Activated CD4-positive, alpha-beta T cell treated with anti-CD3 and anti-CD28 coated beads for 1 hour (primary cell): Measurements from ENCODE around the gene RBM8A.

Experiments
- DNase-seq: peaks from one replicate; pipeline ENCODE4 v3.0.0-alpha.2; 2020

The RBM8A gene

GRCh38 chr1:145912128-145912641 is 15.1 kb downstream of the RBM8A start:
- no peak for DNase-seq

GRCh38 chr1:145908653-145909052 is 18.6 kb downstream of the RBM8A start:
- DNase-seq = no peak

DNA sequence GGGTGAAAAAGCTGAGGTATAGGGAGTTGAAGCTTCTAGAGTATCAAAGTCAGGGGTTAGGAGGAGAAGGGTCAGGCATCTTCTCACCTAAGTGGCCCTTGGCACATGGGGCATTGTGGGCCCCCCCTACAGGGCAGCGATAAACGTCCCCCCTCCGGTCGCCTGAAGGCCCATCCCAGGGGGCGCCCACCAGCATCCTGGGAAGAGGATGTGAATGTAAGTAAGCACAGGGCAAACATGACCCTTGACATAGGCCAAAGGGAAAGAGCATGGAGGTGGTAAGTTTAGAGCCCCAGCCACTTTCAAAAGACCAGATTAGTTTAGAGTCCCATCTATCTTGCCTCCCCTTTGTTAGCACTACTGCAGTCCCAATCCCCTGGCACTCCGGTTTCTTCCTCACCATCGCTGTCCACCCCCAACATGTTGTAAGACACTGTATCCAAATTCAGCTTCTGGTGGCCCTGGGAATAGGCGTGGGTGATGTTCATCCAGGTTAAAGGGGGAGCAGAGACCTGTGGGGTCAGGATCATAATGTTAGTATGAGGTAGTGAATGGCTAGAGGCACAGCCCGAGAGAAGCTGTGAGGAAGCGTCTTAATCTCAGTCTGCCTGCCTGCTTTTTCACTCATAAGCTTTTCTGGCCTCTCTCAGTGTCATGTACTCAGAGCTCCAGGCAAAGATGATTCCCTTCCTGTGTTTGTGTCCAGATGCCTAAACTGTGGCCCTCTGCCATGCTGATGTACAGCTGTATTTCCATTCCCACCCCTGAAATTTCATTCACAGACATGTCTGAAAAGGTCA is 20.1 kb downstream of the RBM8A start:
- DNase-seq = no peak

DNA sequence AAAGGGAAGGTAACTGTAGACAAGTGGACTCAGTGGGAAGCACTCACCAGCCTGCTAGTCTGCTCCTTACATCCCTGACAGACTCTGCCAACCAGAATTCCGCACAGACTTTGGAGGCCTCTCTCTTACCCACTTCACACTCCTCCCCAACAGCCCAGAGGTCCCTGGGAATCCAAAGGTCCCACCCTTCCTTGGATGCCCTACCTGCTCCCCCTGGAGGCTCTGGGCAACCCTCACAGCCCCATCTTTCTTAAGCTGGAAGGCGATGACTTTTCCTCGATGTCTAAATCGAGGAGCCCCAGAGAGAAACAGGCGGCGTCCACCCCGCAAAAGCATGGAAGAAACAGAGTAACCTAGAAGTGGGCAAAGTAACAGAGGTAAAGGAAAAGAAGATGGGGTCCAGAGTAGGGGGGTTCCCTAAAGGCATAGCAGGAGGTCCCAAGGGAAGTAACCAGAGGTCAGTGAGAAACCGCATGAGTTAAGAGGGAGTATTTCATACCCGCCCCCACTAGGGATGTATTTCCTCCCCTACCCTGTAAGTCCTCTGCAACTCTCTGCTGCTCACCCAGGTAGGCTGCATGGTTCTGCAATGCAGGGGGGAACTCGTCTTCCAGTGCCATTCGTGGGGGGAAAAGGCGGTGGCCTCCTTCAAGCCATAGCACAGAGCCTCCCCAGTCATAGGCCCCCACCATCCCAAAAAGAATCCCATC is 25.8 kb downstream of the RBM8A start:
- no peak for DNase-seq

GRCh38 chr1:145898756-145899155 is 28.5 kb downstream of the RBM8A start:
- no peak for DNase-seq

DNA sequence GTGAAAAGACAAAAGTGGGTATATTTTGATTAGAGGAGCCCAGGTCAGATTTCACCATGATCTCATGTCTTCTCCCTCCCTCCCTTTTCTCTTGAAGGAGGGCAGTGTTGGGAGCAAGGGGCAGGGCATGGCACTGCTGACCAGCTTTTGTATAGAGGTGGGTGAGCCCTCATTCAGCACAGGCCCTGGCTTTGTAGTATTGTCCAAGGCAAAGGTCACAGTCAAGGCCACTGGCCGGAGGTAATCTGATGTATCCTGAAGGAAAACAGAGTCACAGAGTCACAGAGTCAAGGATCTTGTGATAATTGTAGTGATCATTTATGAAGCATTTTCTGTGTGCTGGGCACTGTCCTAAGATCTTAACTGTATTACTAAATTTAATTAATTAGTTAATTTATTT is 29.3 kb downstream of the RBM8A start:
- DNase-seq = no peak

- DNase-seq = no peak
These were observed 31.8 kb downstream of the RBM8A start for GRCh38 chr1:145895471-145895870.

- DNase-seq = no peak
These were observed 33.8 kb downstream of the RBM8A start for GRCh38 chr1:145893306-145894055.

- DNase-seq = no peak
These were observed 34.7 kb downstream of the RBM8A start for GRCh38 chr1:145892486-145893087.

- DNase-seq = peak; percentile 26
These were observed 35.4 kb downstream of the RBM8A start for GRCh38 chr1:145891587-145892485.

DNA sequence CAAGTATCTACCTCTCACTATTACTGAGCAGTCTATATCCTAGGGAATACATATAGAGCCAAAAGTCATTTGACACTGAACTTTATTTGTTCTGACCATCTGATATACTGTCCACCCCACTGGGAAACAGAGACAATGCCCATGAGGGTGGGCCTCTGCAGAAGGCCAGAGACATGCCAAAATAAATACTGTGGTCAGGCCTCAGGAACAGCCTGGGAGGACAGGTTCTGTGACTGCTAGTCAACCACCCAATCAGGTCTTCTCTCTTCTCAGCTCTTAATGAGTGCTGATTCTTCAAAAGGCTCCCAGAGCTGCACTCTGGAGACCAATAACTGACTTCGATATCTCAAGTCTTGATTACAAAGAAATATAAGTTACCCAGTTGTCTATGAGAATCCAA is 36.1 kb downstream of the RBM8A start:
- no peak for DNase-seq

- DNase-seq = no peak
These were observed 37.6 kb downstream of the RBM8A start for GRCh38 chr1:145889722-145890121.

- no peak for DNase-seq
These were observed 39.7 kb downstream of the RBM8A start for GRCh38 chr1:145887631-145888030.

- DNase-seq = no peak
These were observed 40.5 kb downstream of the RBM8A start for GRCh38 chr1:145886816-145887215.

DNA sequence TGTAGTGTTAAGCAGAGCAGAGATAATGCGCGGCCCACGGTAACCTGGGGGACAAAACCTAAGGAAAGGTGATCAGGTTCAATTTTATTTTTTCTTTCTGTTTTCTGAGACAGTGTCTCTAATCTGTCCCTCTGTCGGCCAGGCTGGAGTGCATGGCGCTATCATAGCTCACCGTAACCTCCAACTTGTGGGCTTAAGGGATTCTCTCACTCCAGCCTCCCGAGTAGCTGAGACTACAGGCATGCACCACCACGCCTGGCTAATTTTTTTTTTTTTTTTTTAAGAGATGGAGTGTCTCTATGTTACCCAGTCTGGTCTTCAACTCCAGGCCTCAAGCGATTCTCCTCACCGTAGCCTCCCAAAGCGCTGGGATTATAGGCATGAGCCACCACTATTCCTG is 40.9 kb downstream of the RBM8A start:
- DNase-seq = no peak

DNA sequence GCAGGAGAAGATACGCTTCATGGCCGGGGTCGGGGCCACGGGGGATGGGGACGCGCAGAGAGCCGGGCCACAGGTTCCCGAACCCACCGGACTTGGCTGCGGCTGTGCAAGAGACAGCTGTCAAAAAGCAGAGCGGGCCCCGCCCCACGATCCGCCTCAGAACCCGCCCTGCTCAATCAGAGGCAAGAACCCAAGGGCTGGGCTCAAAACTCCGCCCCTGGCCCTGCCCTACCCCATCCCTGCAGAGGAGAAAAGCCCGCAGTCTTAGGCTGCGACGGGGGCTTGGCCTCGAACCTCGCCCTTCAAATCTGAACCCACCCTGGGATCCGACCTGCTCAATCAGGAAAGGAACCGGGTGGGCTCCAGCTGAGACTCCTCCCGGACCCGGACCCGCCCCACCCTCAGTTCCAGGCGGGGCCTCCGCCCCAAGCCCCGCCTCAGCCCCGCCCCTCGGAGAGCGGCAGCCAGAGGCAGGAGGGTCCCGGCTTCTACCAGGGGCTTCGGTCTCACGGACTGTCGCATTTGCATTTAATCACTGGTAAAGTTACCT is 41.5 kb downstream of the RBM8A start, which contains the start of gene ANKRD35:
Gene ANKRD35, minus strand, starts transcription at position 129 of the 550 bp plus-strand sequence. Its CDS starts 108 bp downstream, at position 21.
- peak; percentile 74 for DNase-seq

DNA sequence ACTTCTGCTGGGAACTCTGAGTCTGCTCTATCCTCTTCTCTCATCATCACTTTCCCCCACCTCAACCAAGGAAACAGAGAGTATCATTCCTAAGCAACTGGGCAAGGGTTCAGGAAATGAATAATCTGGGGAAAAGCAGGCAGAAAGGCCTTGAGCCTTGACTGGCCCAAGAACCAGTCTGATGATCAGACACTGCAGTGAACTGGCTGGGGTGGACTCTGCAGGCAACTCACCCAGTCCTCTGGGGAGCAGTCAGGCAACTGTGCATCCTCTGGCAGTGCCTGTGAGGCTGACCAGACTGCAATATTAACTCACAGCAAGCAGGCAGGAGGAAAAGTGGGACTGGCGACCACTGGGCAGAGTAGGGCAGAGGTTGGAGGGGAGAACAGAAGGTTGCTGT is 42.6 kb downstream of the RBM8A start:
- DNase-seq = no peak

DNA sequence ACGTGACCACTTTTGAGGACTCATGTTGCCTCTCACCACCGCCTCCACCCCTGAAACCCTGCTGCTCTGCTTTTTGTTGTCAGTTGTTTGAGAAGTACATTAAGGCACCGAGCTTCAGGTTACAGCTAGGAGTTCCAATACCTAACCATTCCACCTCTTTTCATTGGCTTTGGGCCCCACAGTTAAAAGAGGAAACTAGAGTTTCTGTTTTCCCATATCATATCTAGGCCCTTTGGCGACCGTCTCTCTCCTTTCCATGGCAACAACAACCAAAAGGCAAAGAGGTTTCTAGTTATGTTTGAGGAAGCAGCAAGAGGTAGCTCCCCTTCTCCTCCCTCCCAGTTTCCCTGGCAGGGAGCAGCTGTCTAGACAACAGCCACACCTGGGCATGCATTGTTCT is 47.5 kb downstream of the RBM8A start:
- DNase-seq = no peak

DNA sequence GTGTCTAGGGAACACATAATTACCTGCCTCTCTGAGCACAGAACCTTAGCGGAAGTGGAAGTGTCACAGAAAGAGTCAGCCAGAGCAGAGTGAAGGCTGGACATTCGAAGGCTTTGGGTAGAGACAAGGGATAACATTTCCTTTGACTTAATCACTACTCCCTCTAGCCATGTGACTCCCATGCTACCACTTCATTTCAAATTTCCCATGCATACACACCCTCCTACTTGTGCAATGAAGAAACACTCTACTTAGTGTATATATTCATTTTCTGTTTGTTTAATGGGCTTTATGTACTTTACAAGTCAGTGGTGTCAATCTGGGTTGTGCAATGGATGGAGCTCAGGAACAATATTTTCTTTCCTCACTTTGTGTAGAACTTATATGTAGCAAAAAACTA is 48.6 kb downstream of the RBM8A start:
- no peak for DNase-seq

- no peak for DNase-seq
These were observed 49.3 kb downstream of the RBM8A start for GRCh38 chr1:145877923-145878486.

- no peak for DNase-seq
These were observed 52.6 kb downstream of the RBM8A start for GRCh38 chr1:145874646-145875045.
